Smooth muscle cell (in vitro differentiated cells): Measurements from ENCODE around the gene OR10J5. TPM values are rescaled to one million over a fixed set of nuclear protein-coding genes. Genes with fewer than 3 reads are reported as not detected.

Experiments used
- DNase-seq: peaks from one replicate; lab custom pipeline; 2025; ENCODE audit not compliant: unreplicated experiment; lab: John Stamatoyannopoulos, UW
- H2AFZ ChIP-seq: fragments of 200-600 bp; sonication (generic); 2 replicates; pipeline ENCODE4 v1.6.0; 2016; ENCODE audit warnings: antibody characterized with exemption, low read depth, mild to moderate bottlenecking
- H3F3A ChIP-seq: fragments of 200-600 bp; sonication (generic); 2 replicates; pipeline ENCODE4 v1.6.0; 2017; ENCODE audit warnings: antibody characterized with exemption, low read depth
- H3K27ac ChIP-seq: fragments of 200-600 bp; sonication (generic); 2 replicates; pipeline ENCODE4 v1.5.1; 2016; ENCODE audit warnings: low read depth, mild to moderate bottlenecking
- H3K27me3 ChIP-seq: fragments of 200-600 bp; sonication (generic); 2 replicates; pipeline ENCODE4 v1.6.1; 2016; ENCODE audit warnings: low read depth, mild to moderate bottlenecking
- H3K36me3 ChIP-seq: fragments of 200-600 bp; sonication (generic); 2 replicates; pipeline ENCODE4 v1.5.1; 2016; ENCODE audit warnings: low read depth
- H3K4me1 ChIP-seq: fragments of 200-600 bp; sonication (generic); 2 replicates; pipeline ENCODE4 v1.5.1; 2016; ENCODE audit warnings: low read depth
- H3K4me2 ChIP-seq: fragments of 200-600 bp; sonication (generic); 2 replicates; pipeline ENCODE4 v1.6.0; 2016; ENCODE audit warnings: mild to moderate bottlenecking
- H3K4me3 ChIP-seq: fragments of 200-600 bp; sonication (generic); 2 replicates; pipeline ENCODE4 v1.5.1; 2016; ENCODE audit warnings: mild to moderate bottlenecking
- H3K79me2 ChIP-seq: fragments of 200-600 bp; sonication (generic); 2 replicates; pipeline ENCODE4 v1.6.0; 2016; ENCODE audit warnings: low read depth, mild to moderate bottlenecking
- H3K9ac ChIP-seq: fragments of 200-600 bp; sonication (generic); 2 replicates; pipeline ENCODE4 v1.6.0; 2016; ENCODE audit warnings: low read depth
- H3K9me3 ChIP-seq: fragments of 200-600 bp; sonication (generic); replicated peaks from 2 replicates; pipeline ENCODE4 v1.5.1; 2016; ENCODE audit warnings: low read depth
- H4K20me1 ChIP-seq: fragments of 200-600 bp; sonication (generic); 2 replicates; pipeline ENCODE4 v1.6.0; 2016; ENCODE audit warnings: low read depth
- WGBS: methylation state at CpG from one replicate; pipeline ENCODE4 v1.1.7; 2016; ENCODE audit warnings: low lambda C conversion rate; 5-methylcytosine and 5-hydroxymethylcytosine counted together
- polyA plus RNA-seq: library from polyadenylated mRNA; unstranded; fragments of >200 nt; fragmentation: Nextera tagmentation; extraction: Ambion mirVana; gene quantifications from 2 replicates; pipeline ENCODE4 v1.2.1, GENCODE V29; 2016
- total RNA-seq: library from RNA; depleted of rRNA; stranded (reverse); fragments of >200 nt; gene quantifications from 2 replicates; pipeline ENCODE4 v1.2.3, GENCODE V29; 2014
- TF ChIP-seq, protein P1 (sequence below): fragments of 200-600 bp; sonication (generic); IDR thresholded peaks from 2 replicates; pipeline ENCODE4 v1.5.1; 2017; ENCODE audit warnings: borderline replicate concordance, mild to moderate bottlenecking, antibody characterized with exemption; ENCODE audit not compliant: insufficient read depth, poor library complexity, severe bottlenecking

Gene OR10J5, protein sequence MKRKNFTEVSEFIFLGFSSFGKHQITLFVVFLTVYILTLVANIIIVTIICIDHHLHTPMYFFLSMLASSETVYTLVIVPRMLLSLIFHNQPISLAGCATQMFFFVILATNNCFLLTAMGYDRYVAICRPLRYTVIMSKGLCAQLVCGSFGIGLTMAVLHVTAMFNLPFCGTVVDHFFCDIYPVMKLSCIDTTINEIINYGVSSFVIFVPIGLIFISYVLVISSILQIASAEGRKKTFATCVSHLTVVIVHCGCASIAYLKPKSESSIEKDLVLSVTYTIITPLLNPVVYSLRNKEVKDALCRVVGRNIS
- not detected in 2 replicates for total RNA-seq
- polyA plus RNA-seq = not detected in 2 replicates

DNA sequence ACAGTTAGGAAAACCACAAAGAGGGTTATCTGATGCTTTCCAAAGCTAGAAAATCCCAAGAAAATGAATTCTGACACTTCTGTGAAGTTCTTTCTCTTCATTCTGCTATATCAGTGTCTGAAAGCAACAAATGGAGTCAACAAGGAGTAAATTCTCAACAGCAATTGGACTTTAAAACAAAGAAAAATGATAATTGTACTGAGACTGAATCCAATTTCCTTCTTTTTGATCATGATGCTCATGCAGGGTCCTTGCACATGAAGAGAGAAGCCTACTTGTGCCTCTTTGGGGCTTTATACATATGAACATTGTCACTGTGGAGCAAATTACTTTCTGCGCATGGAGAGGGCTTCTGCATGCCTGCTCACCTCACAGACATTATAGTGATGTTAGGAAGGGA, at the start of gene OR10J5:
Gene OR10J5 (minus strand): TSS at position 101 of the 400 bp plus-strand sequence. CDS start 0 bp downstream, at position 101.
- TF ChIP-seq, protein P1, sequence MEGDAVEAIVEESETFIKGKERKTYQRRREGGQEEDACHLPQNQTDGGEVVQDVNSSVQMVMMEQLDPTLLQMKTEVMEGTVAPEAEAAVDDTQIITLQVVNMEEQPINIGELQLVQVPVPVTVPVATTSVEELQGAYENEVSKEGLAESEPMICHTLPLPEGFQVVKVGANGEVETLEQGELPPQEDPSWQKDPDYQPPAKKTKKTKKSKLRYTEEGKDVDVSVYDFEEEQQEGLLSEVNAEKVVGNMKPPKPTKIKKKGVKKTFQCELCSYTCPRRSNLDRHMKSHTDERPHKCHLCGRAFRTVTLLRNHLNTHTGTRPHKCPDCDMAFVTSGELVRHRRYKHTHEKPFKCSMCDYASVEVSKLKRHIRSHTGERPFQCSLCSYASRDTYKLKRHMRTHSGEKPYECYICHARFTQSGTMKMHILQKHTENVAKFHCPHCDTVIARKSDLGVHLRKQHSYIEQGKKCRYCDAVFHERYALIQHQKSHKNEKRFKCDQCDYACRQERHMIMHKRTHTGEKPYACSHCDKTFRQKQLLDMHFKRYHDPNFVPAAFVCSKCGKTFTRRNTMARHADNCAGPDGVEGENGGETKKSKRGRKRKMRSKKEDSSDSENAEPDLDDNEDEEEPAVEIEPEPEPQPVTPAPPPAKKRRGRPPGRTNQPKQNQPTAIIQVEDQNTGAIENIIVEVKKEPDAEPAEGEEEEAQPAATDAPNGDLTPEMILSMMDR = no peak
- Histone ChIP-seq H3K9me3 (peaks cover 4% of the 10 kb centered on the region), H3F3A (no peaks in the 10 kb centered on the region), H3K4me2 (no peak within 1 kb of the TSS), H4K20me1 (no peaks in the 10 kb centered on the region), H2AFZ (no peak within 1 kb of the TSS), H3K79me2 (no peaks in the 10 kb centered on the region), H3K36me3 (no peaks in the 10 kb centered on the region), H3K9ac (no peak within 1 kb of the TSS), H3K4me3 (no peak within 1 kb of the TSS), H3K27me3 (no peaks in the 10 kb centered on the region), H3K4me1 (no peaks in the 10 kb centered on the region), H3K27ac (no peak within 1 kb of the TSS)
- 96% methylated on average over 1 of the region's 1 CpG for WGBS
- no peak for DNase-seq

DNA sequence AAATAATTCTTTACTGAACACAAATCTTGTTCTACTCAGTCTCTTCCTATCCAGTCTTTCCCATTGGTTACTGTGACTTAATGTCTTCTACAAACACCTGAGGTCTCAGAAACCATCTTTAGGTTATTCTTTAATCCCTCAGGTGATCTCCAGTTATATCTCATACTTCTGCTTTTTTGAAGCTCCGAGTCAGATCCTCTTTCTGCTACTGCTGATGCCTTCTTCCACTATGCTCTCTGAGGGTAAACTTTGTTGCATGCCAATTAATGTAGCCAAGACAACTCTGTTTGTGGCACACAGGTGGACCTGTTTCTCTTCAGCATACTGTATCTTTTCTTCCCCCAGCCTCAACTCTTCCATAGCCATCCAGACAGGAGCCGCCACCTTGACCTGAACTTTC, 48.7 kb upstream of the OR10J5 start:
- Histone ChIP-seq H3K9me3 (peaks cover 16% of the 10 kb centered on the region), H3K9ac (no peak overlapping the region), H3K27me3 (no peaks in the 10 kb centered on the region), H3K4me2 (no peak overlapping the region), H3K27ac (no peak overlapping the region), H2AFZ (no peak overlapping the region), H3F3A (no peaks in the 10 kb centered on the region), H3K79me2 (no peaks in the 10 kb centered on the region), H3K36me3 (no peaks in the 10 kb centered on the region), H3K4me1 (no peaks in the 10 kb centered on the region), H4K20me1 (no peaks in the 10 kb centered on the region), H3K4me3 (no peak overlapping the region)
- DNase-seq = no peak
- WGBS = 70% methylated on average over 2 of the region's 2 CpGs
- TF ChIP-seq, protein P1 = no peak

DNA sequence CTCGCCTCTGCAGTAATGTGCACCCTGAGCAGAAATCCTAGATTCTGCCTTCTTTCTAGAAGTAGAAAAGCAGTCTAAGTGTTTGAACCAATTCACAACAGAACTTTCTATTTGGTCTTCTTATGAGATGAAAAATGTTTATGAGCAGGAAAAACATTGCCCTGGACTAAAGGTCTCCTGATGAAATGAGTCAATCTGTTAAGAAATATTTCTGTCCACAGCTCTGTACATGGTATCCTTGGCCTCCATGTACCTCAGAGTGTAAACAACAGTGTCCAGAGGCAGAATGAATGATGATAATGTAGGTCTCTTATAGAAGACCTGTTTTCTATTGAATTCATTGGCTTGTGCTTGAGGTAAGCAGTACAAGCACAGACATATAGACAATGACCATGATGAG, 45.6 kb upstream of the OR10J5 start:
- Histone ChIP-seq H4K20me1 (no peaks in the 10 kb centered on the region), H3K79me2 (no peaks in the 10 kb centered on the region), H3K9ac (no peak overlapping the region), H2AFZ (no peak overlapping the region), H3K27ac (no peak overlapping the region), H3K36me3 (no peaks in the 10 kb centered on the region), H3K4me1 (no peaks in the 10 kb centered on the region), H3F3A (no peaks in the 10 kb centered on the region), H3K9me3 (peaks cover 12% of the 10 kb centered on the region), H3K4me3 (no peak overlapping the region), H3K27me3 (no peaks in the 10 kb centered on the region), H3K4me2 (no peak overlapping the region)
- WGBS = 41% methylated on average over 1 of the region's 1 CpG
- DNase-seq = no peak
- TF ChIP-seq, protein P1 = no peak

DNA sequence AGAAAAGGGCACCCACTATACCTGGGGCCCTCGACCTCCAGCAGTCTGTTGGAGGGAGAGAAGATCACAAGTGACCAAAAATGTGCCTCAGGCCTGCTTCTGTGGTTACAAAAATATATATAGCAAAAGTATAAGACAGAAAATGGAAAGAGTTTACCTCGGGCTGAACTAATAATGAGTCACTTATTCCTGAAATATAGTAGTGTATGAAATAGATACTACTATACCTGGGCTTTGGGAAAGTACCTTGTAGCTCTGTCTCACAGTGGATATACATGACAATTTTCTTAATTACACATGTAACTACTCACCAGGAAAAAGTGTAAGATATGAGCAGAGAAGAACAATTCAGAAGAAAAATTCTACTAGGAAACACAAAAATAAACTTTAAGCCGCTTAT, 44.5 kb upstream of the OR10J5 start:
- Histone ChIP-seq H3K9me3 (peaks cover 12% of the 10 kb centered on the region), H4K20me1 (no peaks in the 10 kb centered on the region), H3F3A (no peaks in the 10 kb centered on the region), H3K4me3 (no peak overlapping the region), H3K27me3 (no peaks in the 10 kb centered on the region), H3K9ac (no peak overlapping the region), H3K4me2 (no peak overlapping the region), H3K4me1 (no peaks in the 10 kb centered on the region), H3K36me3 (no peaks in the 10 kb centered on the region), H3K27ac (no peak overlapping the region), H2AFZ (no peak overlapping the region), H3K79me2 (no peaks in the 10 kb centered on the region)
- WGBS = 42% methylated on average over 3 of the region's 3 CpGs
- no peak for DNase-seq
- TF ChIP-seq, protein P1 = no peak
